LHCN-M2 (cell line): ENCODE results near the gene NEXN. TPM values are rescaled to one million over a fixed set of nuclear protein-coding genes. Genes with fewer than 3 reads are reported as not detected.

ENCODE experiments used
- total RNA-seq: library from RNA; depleted of rRNA; stranded (reverse); fragments of >200 nt; gene quantifications from 2 replicates; pipeline ENCODE4 v1.2.3, GENCODE V29; 2014; rRNA removed

NEXN gene
- total RNA-seq, 1 experiment from 2014 or later = 29.7 TPM

Other genes with a start within 250 kb of the NEXN start
- gene ZZZ3, start 206.0 kb upstream of the NEXN start, total RNA-seq = 61.2 and 73.2 TPM in 2 replicates
- 54.2 and 60.9 TPM in 2 replicates for gene USP33, start 128.8 kb upstream of the NEXN start, total RNA-seq
- gene MIGA1, start 109.0 kb upstream of the NEXN start, total RNA-seq = 11.9 and 14.7 TPM in 2 replicates
- gene FUBP1, start 90.4 kb downstream of the NEXN start, total RNA-seq = 92.9 and 105 TPM in 2 replicates
- 229 and 269 TPM in 2 replicates for gene DNAJB4, start 116.3 kb downstream of the NEXN start, total RNA-seq
- 1.5 and 1.7 TPM in 2 replicates for gene GIPC2, start 157.3 kb downstream of the NEXN start, total RNA-seq